Upper lobe of left lung (tissue), 4 donors: ENCODE results near the gene NVL.

Experiments
- CTCF ChIP-seq, 6 experiments: fragments of 450-650 bp in 4 of 6; fragments of 200-600 bp in 2 of 6; sonication (generic) in 2 of 6; IDR thresholded peaks; one replicate each; pipeline ENCODE4 v1.5.1; 2016 to 2019; ENCODE audit warnings: antibody characterized with exemption in 6 of 6
- EP300 ChIP-seq, 4 donors: sonication (generic); formaldehyde crosslinking; IDR thresholded peaks; one replicate each; pipeline ENCODE4 v1.5.1; 2017; ENCODE audit warnings: antibody characterized with exemption in 4 of 4, control low read depth in 2 of 4
- POLR2A ChIP-seq, 4 donors: fragments of 450-650 bp; IDR thresholded peaks; one replicate each; pipeline ENCODE4 v1.5.1; 2016 to 2017; ENCODE audit warnings: antibody characterized with exemption in 4 of 4, mild to moderate bottlenecking in 2 of 4
- POLR2AphosphoS5 ChIP-seq, 2 donors: sonication (generic); formaldehyde crosslinking; IDR thresholded peaks; one replicate each; pipeline ENCODE4 v1.5.1; 2017; ENCODE audit warnings: antibody characterized with exemption in 2 of 2

- TF ChIP-seq CTCF (IDR thresholded peaks at IDR 0.05) (no peak), POLR2AphosphoS5 (IDR thresholded peaks at IDR 0.05) (no peak), POLR2A (IDR thresholded peaks at IDR 0.05) (no peak), EP300 (IDR thresholded peaks at IDR 0.05) (no peak)
Measured at GRCh38 chr1:224368409-224368808, 38.4 kb upstream of the NVL start.
